Activated T-cell treated with anti-CD3 and anti-CD28 coated beads for 48 hours (primary cell): Measurements from ENCODE around the gene RAB3GAP1.
"Not testable (repeated sequence)": the region's sequence is repeated elsewhere in the genome, so short reads cannot be mapped to it uniquely, and the experiment has no call there.

ENCODE experiments used
- DNase-seq: peaks from one replicate; pipeline ENCODE4 v3.0.0-alpha.2; 2020; ENCODE audit warnings: low read depth

RAB3GAP1 gene

GRCh38 chr2:135055182-135055786 is 3.2 kb downstream of the RAB3GAP1 start:
- DNase-seq, result no peak

- no peak for DNase-seq
Measured at GRCh38 chr2:135056790-135057189, 4.7 kb downstream of the RAB3GAP1 start.

- DNase-seq, result no peak
Measured at GRCh38 chr2:135059577-135059976, 7.5 kb downstream of the RAB3GAP1 start.

GRCh38 chr2:135063210-135063609 is 11.1 kb downstream of the RAB3GAP1 start:
- no peak for DNase-seq

GRCh38 chr2:135064149-135064548 is 12.1 kb downstream of the RAB3GAP1 start:
- no peak for DNase-seq

GRCh38 chr2:135066710-135067109 is 14.6 kb downstream of the RAB3GAP1 start:
- DNase-seq, result no peak

- DNase-seq, result no peak
Measured at GRCh38 chr2:135072125-135072997, 20.3 kb downstream of the RAB3GAP1 start.

- no peak for DNase-seq
Measured at GRCh38 chr2:135074216-135074615, 22.1 kb downstream of the RAB3GAP1 start.

- no peak for DNase-seq
Measured at GRCh38 chr2:135076556-135076955, 24.5 kb downstream of the RAB3GAP1 start.

GRCh38 chr2:135078417-135078816 is 26.3 kb downstream of the RAB3GAP1 start:
- no peak for DNase-seq

- no peak for DNase-seq
Measured at GRCh38 chr2:135086222-135086621, 34.1 kb downstream of the RAB3GAP1 start.

GRCh38 chr2:135089597-135089996 is 37.5 kb downstream of the RAB3GAP1 start:
- DNase-seq, result not testable (repeated sequence)

GRCh38 chr2:135091681-135092080 is 39.6 kb downstream of the RAB3GAP1 start:
- no peak for DNase-seq

- no peak for DNase-seq
Measured at GRCh38 chr2:135093193-135093592, 41.1 kb downstream of the RAB3GAP1 start.

- no peak for DNase-seq
Measured at GRCh38 chr2:135093670-135094330, 41.7 kb downstream of the RAB3GAP1 start.

- DNase-seq, result no peak
Measured at GRCh38 chr2:135094508-135094907, 42.4 kb downstream of the RAB3GAP1 start.

- no peak for DNase-seq
Measured at GRCh38 chr2:135095591-135095990, 43.5 kb downstream of the RAB3GAP1 start.

- DNase-seq, result no peak
Measured at GRCh38 chr2:135096665-135097446, 44.8 kb downstream of the RAB3GAP1 start.

- no peak for DNase-seq
Measured at GRCh38 chr2:135097532-135098231, 45.6 kb downstream of the RAB3GAP1 start.

- DNase-seq, result no peak
Measured at GRCh38 chr2:135099802-135100483, 47.9 kb downstream of the RAB3GAP1 start.

GRCh38 chr2:135103843-135104242 is 51.8 kb downstream of the RAB3GAP1 start:
- no peak for DNase-seq
